HG03108 (cell line): ENCODE results near the gene FMN1.

ENCODE experiments used
- ATAC-seq: cut with Tn5 transposase; IDR thresholded peaks from one replicate; pipeline ENCODE4 v1.9.1; 2021; ENCODE audit warnings: moderate library complexity; ENCODE audit not compliant: unreplicated experiment

FMN1 gene

GRCh38 chr15:32941823-32942222, 252.7 kb downstream of the FMN1 start:
- ATAC-seq, result no peak

DNA sequence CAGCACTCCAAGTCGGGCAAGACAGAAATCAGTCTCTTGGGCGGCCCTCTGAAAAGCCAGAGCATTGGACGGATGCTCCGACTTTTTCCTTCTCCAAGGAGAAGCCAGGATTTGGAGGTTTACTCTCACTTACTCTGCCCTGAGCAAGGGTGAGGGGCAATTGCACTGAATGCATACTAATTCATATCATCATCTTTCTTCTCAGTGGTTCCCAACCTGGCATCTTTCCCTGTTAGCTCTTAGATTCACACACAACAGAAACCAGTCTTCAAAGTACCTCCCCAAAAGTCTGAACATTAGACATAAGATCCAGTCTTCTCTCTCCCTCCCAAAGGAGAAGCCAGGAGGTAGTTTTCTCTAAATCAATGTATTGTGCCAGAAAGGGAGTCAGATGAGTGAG, 257.5 kb downstream of the FMN1 start:
- no peak for ATAC-seq

- no peak for ATAC-seq
These were observed 258.1 kb downstream of the FMN1 start for GRCh38 chr15:32936283-32936918.

DNA sequence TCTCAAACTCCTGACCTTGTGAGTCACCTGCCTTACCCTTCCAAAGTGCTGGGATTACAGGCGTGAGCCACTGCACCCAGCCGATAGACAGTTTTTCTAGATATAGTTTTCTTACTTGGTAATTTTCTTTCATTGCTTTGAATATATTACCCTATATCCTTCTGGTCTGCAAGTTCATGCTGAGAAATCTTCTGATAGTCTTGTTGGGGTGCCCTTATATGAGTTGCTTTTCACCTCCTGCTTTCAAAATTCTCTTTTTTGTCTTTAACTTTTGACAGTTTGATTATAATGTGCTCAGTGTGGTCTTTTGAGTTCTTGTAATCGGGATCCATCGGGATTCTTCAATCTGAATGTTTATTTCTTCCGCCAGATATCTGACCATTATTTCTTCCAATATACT, 259.4 kb downstream of the FMN1 start:
- no peak for ATAC-seq

DNA sequence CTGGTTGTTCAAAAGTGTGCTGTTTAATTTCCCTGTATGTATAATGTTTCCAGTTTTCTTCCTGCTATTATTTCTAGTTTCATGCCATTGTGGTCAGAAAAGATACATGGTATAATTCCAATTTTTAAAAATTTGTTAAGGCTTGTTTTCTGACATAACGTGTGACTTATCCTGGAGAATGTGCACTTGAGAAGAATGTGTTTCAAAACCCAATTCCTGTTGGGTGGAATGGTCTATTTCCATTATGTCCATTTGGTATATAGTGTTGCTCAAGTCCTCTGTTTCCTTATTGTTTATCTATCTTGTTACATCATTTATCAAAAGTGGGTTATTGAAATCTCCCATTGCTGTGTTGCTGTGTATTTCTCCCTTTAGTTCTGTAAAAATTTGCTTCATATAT, 261.3 kb downstream of the FMN1 start:
- no peak for ATAC-seq

- no peak for ATAC-seq
These were observed 265.6 kb downstream of the FMN1 start for GRCh38 chr15:32928876-32929275.

DNA sequence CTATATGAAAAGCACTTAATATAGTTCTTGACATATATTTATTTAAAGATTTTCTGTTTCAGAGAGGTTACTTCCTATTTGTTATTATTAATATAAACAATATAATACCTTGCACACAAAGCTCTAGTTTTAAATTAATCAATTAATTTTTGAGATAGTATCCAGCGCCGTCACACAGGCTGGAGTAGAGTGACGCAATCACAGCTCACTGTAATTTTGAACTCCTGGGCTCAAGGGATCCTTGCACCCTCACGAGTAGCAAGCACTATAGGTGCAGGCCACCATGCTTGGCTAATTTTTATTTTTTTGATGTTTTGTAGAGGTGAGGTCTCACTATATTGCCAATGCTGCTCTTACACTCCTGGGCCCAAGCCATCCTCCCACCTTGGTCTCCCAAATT, 267.4 kb downstream of the FMN1 start:
- ATAC-seq, result no peak

- ATAC-seq, result no peak
These were observed 271.3 kb downstream of the FMN1 start for GRCh38 chr15:32923176-32923575.

DNA sequence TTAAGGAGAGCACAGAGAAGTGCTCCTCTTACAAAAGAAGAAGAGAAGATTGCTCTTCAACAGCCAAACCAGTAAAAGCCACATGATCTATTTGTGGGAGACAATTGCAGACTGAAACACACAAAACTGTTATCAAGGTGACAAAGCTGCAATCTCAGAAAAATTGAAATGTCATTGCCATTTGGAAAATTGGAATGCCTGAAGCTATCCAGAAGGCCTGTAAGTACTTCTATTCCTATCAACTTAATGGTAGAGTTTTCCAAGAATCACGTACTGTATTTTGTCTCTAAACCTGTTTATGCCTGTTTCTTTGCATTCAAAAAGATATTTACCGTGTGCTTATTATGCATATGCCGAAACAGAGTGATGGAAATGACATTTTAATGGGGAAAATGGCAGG, 272.0 kb downstream of the FMN1 start:
- no peak for ATAC-seq

- ATAC-seq, result no peak
These were observed 274.6 kb downstream of the FMN1 start for GRCh38 chr15:32919749-32920414.

- no peak for ATAC-seq
These were observed 276.0 kb downstream of the FMN1 start for GRCh38 chr15:32918547-32918946.

DNA sequence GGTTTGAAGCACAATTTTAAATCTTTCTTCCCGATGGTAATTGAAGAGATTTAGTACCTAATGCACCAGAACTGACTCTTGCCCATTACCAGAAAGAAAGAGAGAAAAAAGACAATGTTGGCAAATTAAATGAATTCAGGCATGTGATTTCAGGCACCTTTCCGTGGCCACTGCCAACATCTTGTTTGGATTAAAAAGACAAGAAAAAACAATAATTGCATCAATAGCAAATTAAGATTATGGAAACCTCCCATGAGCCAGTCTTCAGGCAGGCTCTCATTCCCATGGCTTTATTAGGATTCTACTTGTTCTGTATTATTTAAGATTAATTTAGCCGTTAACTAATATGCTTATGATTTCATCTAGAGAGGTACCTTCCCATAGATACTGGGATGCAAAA, 283.7 kb downstream of the FMN1 start:
- no peak for ATAC-seq

DNA sequence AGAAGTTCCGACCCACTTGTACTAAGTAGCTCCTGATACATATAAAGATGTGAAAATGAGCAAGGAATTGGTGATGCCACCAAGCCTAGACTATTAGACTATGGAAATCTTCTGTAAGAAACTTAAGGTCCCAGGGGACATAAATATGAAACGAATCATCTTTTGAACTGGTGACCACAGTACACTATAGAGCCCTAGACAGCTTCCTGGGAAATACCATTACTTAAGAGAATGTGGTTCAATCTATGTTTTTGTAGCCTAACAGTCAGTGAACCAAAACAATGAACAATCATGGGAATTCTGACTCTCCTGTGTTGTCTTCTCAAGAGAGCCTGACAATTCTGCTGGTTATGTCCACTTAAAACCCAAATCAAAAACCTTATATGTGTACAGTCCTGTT, 285.1 kb downstream of the FMN1 start:
- ATAC-seq, result no peak

DNA sequence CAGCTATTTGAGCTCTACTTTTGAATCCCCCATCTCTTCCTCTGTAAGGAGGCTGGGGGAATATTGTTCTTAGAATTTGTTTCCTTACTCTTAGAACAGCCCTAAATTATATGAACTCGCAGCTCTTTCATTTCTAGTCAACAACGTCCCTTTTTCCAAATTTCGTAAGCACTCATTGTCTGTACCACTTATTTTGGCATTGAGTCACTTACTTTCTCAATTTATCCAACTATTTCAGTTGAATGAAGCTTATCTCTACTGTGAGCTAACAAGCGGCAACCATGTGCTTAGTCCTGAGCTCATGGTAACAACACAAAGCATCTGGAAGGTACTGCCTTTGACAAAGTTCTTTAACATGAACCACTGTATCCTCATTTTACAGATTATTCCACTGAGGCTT, 285.6 kb downstream of the FMN1 start:
- no peak for ATAC-seq

DNA sequence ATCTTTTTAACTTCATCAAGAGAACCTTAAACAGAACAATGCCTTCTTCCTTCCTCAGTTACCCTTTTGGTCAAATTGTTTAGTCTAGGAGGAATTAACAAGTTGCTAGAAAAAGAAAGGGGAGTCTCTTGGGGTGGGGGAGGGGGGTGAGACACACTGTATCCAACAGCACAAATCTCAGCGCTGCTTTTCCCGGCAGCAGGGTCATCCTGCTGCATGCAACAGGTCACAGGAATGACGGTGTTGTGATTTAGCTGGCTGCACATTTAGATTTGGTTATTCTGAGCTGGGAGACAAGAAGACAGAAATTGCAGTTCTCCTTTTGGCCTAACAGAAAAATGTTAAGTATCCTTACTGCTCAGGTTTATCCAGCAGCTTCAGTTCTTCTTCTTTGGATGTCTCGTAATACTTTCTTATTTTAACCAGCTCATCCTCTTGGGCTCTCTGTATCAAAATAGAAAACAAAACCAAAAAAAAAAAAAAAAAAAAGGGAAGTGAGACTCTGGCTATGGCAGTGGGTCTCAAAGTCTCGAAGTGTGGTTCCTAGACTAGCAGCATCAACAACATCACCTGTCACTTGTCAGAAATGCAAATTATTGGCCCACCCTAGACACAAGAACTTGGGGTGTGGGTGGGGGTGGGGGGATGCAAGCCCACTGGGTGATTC, 286.2 kb downstream of the FMN1 start:
- ATAC-seq, result peak; percentile 84

- no peak for ATAC-seq
These were observed 289.0 kb downstream of the FMN1 start for GRCh38 chr15:32905481-32905880.

DNA sequence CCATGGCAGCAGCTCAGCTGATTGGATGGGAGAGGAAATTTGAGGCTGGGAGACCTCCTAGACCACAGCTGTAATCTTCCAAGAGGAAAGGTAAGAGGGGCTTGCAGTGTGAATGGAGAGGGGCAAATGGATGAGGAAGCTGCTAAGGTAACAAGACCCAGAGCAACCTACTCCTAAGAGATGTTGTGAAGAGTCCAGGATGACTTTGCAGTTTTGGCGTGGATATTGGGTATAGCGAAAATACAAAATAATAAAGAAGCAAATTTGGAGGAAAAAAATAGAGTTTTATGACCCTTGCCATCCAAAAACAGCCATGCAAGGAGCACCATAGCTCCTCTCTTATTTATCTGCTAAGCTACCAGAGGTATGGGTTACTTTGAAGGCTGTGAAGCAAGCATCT, 290.1 kb downstream of the FMN1 start:
- no peak for ATAC-seq

- no peak for ATAC-seq
These were observed 290.8 kb downstream of the FMN1 start for GRCh38 chr15:32903591-32904290.

DNA sequence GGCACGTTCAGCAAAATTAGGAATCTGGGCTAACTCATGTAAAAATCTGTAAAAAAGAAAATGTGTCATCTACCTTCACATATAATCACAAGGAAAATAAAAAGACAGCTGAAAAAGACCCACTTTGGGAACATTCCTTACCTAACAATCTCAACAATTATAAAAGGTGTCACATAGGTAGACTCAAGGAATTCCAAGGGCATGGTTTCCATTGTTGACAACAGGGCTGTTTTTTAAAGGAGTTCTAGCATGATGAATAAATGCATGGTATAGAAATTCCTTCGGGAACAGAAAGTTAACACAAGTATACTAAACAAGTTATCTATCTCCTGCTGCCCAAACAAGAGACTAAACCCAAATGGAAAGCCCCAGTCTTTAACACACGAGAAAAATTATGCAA, 292.5 kb downstream of the FMN1 start:
- no peak for ATAC-seq

DNA sequence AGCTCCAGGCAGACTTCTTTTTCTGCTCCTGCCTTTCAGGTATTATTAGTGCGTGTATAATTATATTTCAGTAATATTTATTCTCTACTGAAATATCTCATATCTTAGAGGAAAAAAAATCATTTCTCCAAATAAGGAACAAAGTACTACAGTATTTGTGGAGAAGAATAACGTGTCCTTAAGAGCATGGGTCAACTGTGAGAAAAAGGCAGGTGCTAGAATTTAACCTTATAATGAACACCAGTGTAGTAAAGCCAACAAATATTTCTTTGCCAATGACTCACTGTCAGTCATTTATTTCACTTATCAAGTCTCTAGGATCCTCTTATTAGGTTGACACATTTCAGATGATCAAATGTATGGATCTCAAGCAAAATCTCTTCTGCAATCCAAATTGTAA, 293.3 kb downstream of the FMN1 start:
- no peak for ATAC-seq

- ATAC-seq, result no peak
These were observed 295.4 kb downstream of the FMN1 start for GRCh38 chr15:32899126-32899596.

DNA sequence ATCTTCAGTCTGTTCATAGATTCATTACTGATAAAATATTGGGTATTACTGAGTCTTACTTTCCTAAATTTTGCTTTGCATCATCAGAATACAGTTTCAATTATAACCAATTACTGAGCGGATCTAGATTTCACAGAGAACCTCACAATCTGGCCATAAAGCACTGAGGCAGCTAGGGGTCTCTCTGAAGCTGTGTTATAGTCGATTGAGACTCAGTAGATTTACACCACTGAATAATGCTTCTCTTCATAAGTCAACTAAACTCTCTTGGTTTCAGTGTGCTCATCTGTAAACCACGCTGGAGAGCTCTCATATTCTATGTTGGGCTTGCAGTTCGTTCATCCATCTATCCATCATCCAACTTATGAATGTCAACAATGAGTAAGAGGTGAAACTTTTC, 296.1 kb downstream of the FMN1 start:
- no peak for ATAC-seq
